Measurements from ENCODE around the gene EHBP1.

- TF ChIP-seq, protein P1, sequence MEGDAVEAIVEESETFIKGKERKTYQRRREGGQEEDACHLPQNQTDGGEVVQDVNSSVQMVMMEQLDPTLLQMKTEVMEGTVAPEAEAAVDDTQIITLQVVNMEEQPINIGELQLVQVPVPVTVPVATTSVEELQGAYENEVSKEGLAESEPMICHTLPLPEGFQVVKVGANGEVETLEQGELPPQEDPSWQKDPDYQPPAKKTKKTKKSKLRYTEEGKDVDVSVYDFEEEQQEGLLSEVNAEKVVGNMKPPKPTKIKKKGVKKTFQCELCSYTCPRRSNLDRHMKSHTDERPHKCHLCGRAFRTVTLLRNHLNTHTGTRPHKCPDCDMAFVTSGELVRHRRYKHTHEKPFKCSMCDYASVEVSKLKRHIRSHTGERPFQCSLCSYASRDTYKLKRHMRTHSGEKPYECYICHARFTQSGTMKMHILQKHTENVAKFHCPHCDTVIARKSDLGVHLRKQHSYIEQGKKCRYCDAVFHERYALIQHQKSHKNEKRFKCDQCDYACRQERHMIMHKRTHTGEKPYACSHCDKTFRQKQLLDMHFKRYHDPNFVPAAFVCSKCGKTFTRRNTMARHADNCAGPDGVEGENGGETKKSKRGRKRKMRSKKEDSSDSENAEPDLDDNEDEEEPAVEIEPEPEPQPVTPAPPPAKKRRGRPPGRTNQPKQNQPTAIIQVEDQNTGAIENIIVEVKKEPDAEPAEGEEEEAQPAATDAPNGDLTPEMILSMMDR (IDR thresholded peaks at IDR 0.05) = no peak
- TF ChIP-seq POLR2A (IDR thresholded peaks at IDR 0.05) = no peak
- no peak for TF ChIP-seq EP300 (IDR thresholded peaks at IDR 0.05)
- TF ChIP-seq POLR2AphosphoS5 (IDR thresholded peaks at IDR 0.05) = no peak
These were observed 375.9 kb downstream of the EHBP1 start for GRCh38 chr2:63081404-63081803.

Measured in suprapubic skin (tissue), 4 donors.